NCI-H345 (cell line): ENCODE data around the gene ZNF804A.

Experiments used
- DNase-seq: peaks from one replicate; lab custom pipeline; 2025; lab: John Stamatoyannopoulos, UW

Gene ZNF804A

DNA sequence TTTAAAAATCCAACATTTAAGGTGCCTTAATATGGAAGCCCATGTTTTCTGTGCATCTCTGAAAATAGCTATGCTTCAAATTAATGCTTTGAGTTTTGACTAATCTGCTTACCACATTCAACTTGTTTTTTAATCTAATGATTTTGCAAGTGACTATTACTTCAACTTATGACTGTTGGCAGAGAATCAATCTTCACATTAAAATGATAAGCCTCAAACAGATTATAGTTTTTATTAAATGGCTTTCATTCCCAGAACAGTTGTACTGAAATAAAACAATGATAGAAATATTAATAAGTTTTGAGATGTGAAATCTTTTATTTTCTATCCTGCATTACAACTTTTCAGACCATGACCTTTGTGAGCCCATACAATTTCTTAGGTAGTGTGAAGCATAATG is 347.5 kb downstream of the ZNF804A start:
- no peak for DNase-seq

DNA sequence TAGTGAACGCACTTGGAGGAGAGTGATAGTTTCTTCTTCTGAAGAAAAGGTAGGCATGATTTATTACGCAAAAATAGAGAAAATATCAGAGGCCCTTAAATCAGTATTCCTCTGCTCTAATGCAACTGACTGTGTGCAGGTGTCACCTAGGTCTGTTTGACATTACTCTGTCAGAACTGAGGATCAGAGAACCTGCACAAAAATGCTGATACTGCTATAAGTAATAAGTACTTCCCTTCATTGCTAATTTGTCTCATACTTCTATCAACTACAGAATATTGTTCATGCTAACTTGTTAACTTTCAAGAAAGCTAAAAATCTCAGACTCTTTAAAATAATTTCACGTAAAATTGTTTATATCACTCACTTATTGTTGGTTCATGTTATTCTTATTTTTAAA is 358.5 kb downstream of the ZNF804A start:
- DNase-seq = no peak

DNA sequence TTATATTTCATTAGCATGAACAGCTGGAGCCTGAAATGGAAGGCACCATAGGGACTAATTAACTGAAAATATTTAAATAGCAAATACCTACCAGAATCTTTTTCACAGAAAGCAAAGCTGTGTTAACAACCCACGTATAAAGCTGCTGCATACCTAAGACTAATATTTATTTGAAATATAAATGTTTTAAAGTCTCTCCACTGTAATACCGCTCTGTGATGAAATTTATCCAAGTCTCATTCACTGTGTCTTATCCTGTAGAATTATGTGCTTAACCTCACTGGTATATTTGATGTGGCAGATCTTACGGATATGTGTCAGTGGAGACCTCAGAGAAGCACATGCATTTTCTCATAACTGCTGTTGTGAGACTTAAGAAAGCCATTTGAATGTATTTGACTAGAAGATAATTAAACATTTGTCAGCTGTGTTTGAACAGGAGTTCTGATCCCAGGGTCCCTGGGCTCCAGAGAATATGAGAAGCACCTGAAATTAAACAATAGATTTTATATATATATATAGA is 373.3 kb downstream of the ZNF804A start:
- no peak for DNase-seq
